Trophoblast cell (in vitro differentiated cells and primary cell): ENCODE results near the gene ODF2.

Experiments used
- DNase-seq, 2 donors: peaks; one replicate each; pipeline ENCODE4 v3.0.0-alpha.2; 2016
- H2AFZ ChIP-seq: 2 replicates; pipeline ENCODE4 v1.6.1; 2013; ENCODE audit warnings: low read length, moderate library complexity, mild to moderate bottlenecking; ENCODE audit not compliant: insufficient read depth, poor library complexity
- H2AK5ac ChIP-seq: 2 replicates; pipeline ENCODE4 v1.6.1; 2013; ENCODE audit warnings: mild to moderate bottlenecking, low read length
- H2BK120ac ChIP-seq: 2 replicates; pipeline ENCODE4 v1.6.1; 2013; ENCODE audit warnings: low read length, mild to moderate bottlenecking, moderate library complexity; ENCODE audit not compliant: insufficient read depth, poor library complexity
- H2BK12ac ChIP-seq: 2 replicates; pipeline ENCODE4 v1.6.1; 2013; ENCODE audit warnings: mild to moderate bottlenecking, low read length, moderate library complexity
- H2BK5ac ChIP-seq: 2 replicates; pipeline ENCODE4 v1.6.1; 2013; ENCODE audit warnings: low read length, low read depth, moderate library complexity, mild to moderate bottlenecking; ENCODE audit not compliant: poor library complexity
- H3K14ac ChIP-seq: 2 replicates; pipeline ENCODE4 v1.6.1; 2013; ENCODE audit warnings: mild to moderate bottlenecking, low read length
- H3K18ac ChIP-seq: 2 replicates; pipeline ENCODE4 v1.6.1; 2013; ENCODE audit warnings: mild to moderate bottlenecking, low read length
- H3K23ac ChIP-seq: 2 replicates; pipeline ENCODE4 v1.6.1; 2013; ENCODE audit warnings: low read length
- H3K27ac ChIP-seq: 2 replicates; pipeline ENCODE4 v1.5.1; 2013; ENCODE audit warnings: low read depth, mild to moderate bottlenecking, inconsistent platforms, low read length, moderate library complexity
- H3K27me3 ChIP-seq: 2 replicates; pipeline ENCODE4 v1.6.1; 2013; ENCODE audit warnings: inconsistent platforms, mild to moderate bottlenecking, low read length, moderate library complexity; ENCODE audit not compliant: insufficient read depth
- H3K36me3 ChIP-seq, 2 experiments: 1 replicate in 1 of 2; 2 replicates in 1 of 2; pipeline ENCODE4 v1.6.1; 2013; ENCODE audit warnings: low read length in 2 of 2, mild to moderate bottlenecking in 2 of 2, moderate library complexity in 1 of 2; ENCODE audit not compliant: insufficient read depth in 2 of 2, control insufficient read depth in 1 of 2
- H3K4ac ChIP-seq: 2 replicates; pipeline ENCODE4 v1.6.1; 2013; ENCODE audit warnings: low read depth, mild to moderate bottlenecking, low read length, moderate library complexity
- H3K4me1 ChIP-seq, 2 experiments: 1 replicate in 1 of 2; 2 replicates in 1 of 2; pipeline ENCODE4 v1.6.1; 2013; ENCODE audit warnings: low read length in 2 of 2, mild to moderate bottlenecking in 2 of 2, moderate library complexity in 1 of 2; ENCODE audit not compliant: insufficient read depth in 2 of 2, control insufficient read depth in 1 of 2
- H3K4me2 ChIP-seq: 2 replicates; pipeline ENCODE4 v1.6.1; 2013; ENCODE audit warnings: inconsistent platforms, mild to moderate bottlenecking, low read length, moderate library complexity
- H3K4me3 ChIP-seq: 2 replicates; pipeline ENCODE4 v1.5.1; 2013; ENCODE audit warnings: mild to moderate bottlenecking, low read depth, low read length, inconsistent platforms
- H3K79me1 ChIP-seq: one replicate; pipeline ENCODE4 v1.6.1; 2013; ENCODE audit warnings: low read length
- H3K79me2 ChIP-seq: 2 replicates; pipeline ENCODE4 v1.6.1; 2013; ENCODE audit warnings: low read length, mild to moderate bottlenecking; ENCODE audit not compliant: control insufficient read depth, insufficient read depth, poor library complexity
- H3K9ac ChIP-seq: 2 replicates; pipeline ENCODE4 v1.6.1; 2013; ENCODE audit warnings: mild to moderate bottlenecking, low read length
- H3K9me3 ChIP-seq: 2 replicates; pipeline ENCODE4 v1.6.1; 2013; ENCODE audit warnings: low read depth, mild to moderate bottlenecking, control low read depth, inconsistent platforms, low read length; ENCODE audit not compliant: insufficient read depth
- H4K12ac ChIP-seq: 2 replicates; pipeline ENCODE4 v1.6.1; 2013; ENCODE audit warnings: low read depth, mild to moderate bottlenecking, low read length, moderate library complexity
- H4K8ac ChIP-seq: 2 replicates; pipeline ENCODE4 v1.6.1; 2013; ENCODE audit warnings: low read depth, mild to moderate bottlenecking, low read length, moderate library complexity
- H4K91ac ChIP-seq: one replicate; pipeline ENCODE4 v1.6.1; 2013; ENCODE audit warnings: low read depth, mild to moderate bottlenecking, low read length, moderate library complexity
- WGBS: extraction: QIAGEN DNeasy Blood & Tissue Kit; methylation state at CpG from one replicate; pipeline ENCODE4 v1.1.7; 2013; ENCODE audit warnings: missing lambda C conversion rate; ENCODE audit not compliant: insufficient read length, insufficient coverage; ENCODE audit errors: extremely low coverage; 5-methylcytosine and 5-hydroxymethylcytosine counted together

The ODF2 gene

GRCh38 chr9:128532581-128532980, 76.8 kb downstream of the ODF2 start:
- no CpG with 5 or more reads among the region's 4 CpGs for WGBS
- Histone ChIP-seq H3K36me3 (peaks cover 23 to 31% of the 10 kb centered on the region in 2 experiments), H4K8ac (no peak overlapping the region), H3K18ac (no peak overlapping the region), H3K4ac (no peak overlapping the region), H3K14ac (no peak overlapping the region), H3K79me1 (no peaks in the 10 kb centered on the region), H3K27me3 (no peaks in the 10 kb centered on the region), H4K12ac (no peak overlapping the region), H3K4me1 (no peaks in the 10 kb centered on the region), H2BK120ac (no peak overlapping the region), H2AFZ (no peak overlapping the region), H3K27ac (no peak overlapping the region), H3K23ac (no peak overlapping the region), H2BK5ac (no peak overlapping the region), H3K4me3 (no peak overlapping the region), H3K9ac (no peak overlapping the region), H3K9me3 (no peaks in the 10 kb centered on the region), H2AK5ac (no peak overlapping the region), H2BK12ac (no peak overlapping the region), H4K91ac (no peak overlapping the region), H3K79me2 (no peaks in the 10 kb centered on the region), H3K4me2 (no peak overlapping the region)
- DNase-seq: no peak

- Histone ChIP-seq H2AFZ (no peak overlapping the region), H3K79me2 (no peaks in the 10 kb centered on the region), H3K4ac (no peak overlapping the region), H3K4me2 (no peak overlapping the region), H3K14ac (no peak overlapping the region), H4K8ac (no peak overlapping the region), H2AK5ac (no peak overlapping the region), H3K79me1 (no peaks in the 10 kb centered on the region), H3K18ac (no peak overlapping the region), H4K91ac (no peak overlapping the region), H2BK12ac (no peak overlapping the region), H4K12ac (no peak overlapping the region), H2BK120ac (no peak overlapping the region), H3K4me1 (no peaks in the 10 kb centered on the region), H2BK5ac (no peak overlapping the region), H3K4me3 (no peak overlapping the region), H3K27ac (no peak overlapping the region), H3K27me3 (no peaks in the 10 kb centered on the region), H3K9me3 (peaks cover 1% of the 10 kb centered on the region), H3K36me3 (peaks cover 23 to 26% of the 10 kb centered on the region in 2 experiments), H3K23ac (no peak overlapping the region), H3K9ac (no peak overlapping the region)
- no peak for DNase-seq
- WGBS: no CpG with 5 or more reads among the region's 3 CpGs
Measured at GRCh38 chr9:128540634-128541360, 85.0 kb downstream of the ODF2 start.

DNA sequence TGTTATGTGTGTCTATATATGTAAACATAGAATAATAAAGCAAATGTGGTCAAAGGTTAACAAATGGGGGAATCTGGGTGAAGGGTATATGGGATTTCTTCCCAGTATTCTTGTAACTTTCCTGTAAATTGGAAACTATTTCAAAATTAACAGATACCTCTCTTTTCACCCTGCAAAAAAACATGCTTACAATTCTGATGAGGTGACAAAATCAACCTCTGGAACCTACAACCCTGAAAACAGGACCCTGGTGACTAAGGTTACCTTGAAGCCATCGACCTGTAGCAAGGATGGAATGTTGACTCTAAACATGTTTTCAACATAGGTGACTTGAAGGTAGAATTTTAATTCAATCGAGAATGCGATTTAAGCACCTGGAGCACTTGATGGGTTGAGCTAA, 90.7 kb downstream of the ODF2 start:
- Histone ChIP-seq H2BK5ac (no peak overlapping the region), H4K12ac (no peak overlapping the region), H3K27ac (no peak overlapping the region), H2BK12ac (no peak overlapping the region), H2AFZ (no peak overlapping the region), H2AK5ac (no peak overlapping the region), H3K9ac (no peak overlapping the region), H2BK120ac (no peak overlapping the region), H4K8ac (no peak overlapping the region), H3K27me3 (no peaks in the 10 kb centered on the region), H3K9me3 (no peaks in the 10 kb centered on the region), H3K79me1 (no peaks in the 10 kb centered on the region), H3K79me2 (no peaks in the 10 kb centered on the region), H4K91ac (no peak overlapping the region), H3K4me3 (no peak overlapping the region), H3K4me1 (no peaks in the 10 kb centered on the region), H3K4ac (no peak overlapping the region), H3K18ac (no peak overlapping the region), H3K4me2 (no peak overlapping the region), H3K23ac (no peak overlapping the region), H3K36me3 (peaks cover 1 to 10% of the 10 kb centered on the region in 2 experiments), H3K14ac (no peak overlapping the region)
- no peak for DNase-seq
- no CpG with 5 or more reads among the region's 3 CpGs for WGBS

DNA sequence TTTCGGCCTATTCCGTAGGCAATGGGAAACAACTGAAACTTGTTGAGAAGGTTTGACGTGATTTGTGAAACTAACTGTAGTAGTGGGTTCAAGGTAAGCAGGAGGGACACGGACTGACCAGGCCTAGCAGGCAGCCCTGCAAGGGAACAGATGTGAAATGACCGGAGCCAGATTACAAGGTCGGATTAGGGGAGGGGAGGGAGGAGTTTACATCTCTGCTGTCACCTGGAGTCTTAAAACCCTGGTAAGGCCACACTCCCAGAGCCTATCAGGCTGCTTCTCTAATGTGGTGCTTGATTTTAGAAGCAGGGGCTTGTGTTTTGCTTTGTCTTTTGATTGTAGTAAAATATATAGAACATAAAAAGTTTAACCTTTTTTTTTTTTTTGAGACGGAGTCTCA, 93.1 kb downstream of the ODF2 start:
- no peak for DNase-seq
- no peak overlapping the region for H2BK5ac ChIP-seq
- H3K27ac ChIP-seq: no peak overlapping the region
- H4K8ac ChIP-seq: no peak overlapping the region
- H3K4me1 ChIP-seq: no peaks in the 10 kb centered on the region
- no peak overlapping the region for H3K9ac ChIP-seq
- H2BK120ac ChIP-seq: no peak overlapping the region
- H3K79me2 ChIP-seq: peaks cover 7% of the 10 kb centered on the region
- H3K9me3 ChIP-seq: no peaks in the 10 kb centered on the region
- no peak overlapping the region for H3K14ac ChIP-seq
- H3K27me3 ChIP-seq: no peaks in the 10 kb centered on the region
- no CpG with 5 or more reads among the region's 7 CpGs for WGBS
- H3K4me3 ChIP-seq: no peak overlapping the region
- H4K91ac ChIP-seq: no peak overlapping the region
- H3K23ac ChIP-seq: no peak overlapping the region
- H2AFZ ChIP-seq: no peak overlapping the region
- peaks cover 11% of the 10 kb centered on the region for H3K79me1 ChIP-seq
- H3K4me2 ChIP-seq: no peak overlapping the region
- H3K18ac ChIP-seq: no peak overlapping the region
- no peaks in the 10 kb centered on the region for H3K36me3 ChIP-seq
- H4K12ac ChIP-seq: no peak overlapping the region
- H2AK5ac ChIP-seq: no peak overlapping the region
- H2BK12ac ChIP-seq: no peak overlapping the region
- H3K4ac ChIP-seq: no peak overlapping the region
